Measurements from ENCODE around the gene PLCB4.

- TF ChIP-seq, protein P1, sequence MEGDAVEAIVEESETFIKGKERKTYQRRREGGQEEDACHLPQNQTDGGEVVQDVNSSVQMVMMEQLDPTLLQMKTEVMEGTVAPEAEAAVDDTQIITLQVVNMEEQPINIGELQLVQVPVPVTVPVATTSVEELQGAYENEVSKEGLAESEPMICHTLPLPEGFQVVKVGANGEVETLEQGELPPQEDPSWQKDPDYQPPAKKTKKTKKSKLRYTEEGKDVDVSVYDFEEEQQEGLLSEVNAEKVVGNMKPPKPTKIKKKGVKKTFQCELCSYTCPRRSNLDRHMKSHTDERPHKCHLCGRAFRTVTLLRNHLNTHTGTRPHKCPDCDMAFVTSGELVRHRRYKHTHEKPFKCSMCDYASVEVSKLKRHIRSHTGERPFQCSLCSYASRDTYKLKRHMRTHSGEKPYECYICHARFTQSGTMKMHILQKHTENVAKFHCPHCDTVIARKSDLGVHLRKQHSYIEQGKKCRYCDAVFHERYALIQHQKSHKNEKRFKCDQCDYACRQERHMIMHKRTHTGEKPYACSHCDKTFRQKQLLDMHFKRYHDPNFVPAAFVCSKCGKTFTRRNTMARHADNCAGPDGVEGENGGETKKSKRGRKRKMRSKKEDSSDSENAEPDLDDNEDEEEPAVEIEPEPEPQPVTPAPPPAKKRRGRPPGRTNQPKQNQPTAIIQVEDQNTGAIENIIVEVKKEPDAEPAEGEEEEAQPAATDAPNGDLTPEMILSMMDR (IDR thresholded peaks at IDR 0.05) = no peak
- no peak for TF ChIP-seq POLR2AphosphoS5 (IDR thresholded peaks at IDR 0.05)
Observed at GRCh38 chr20:9334866-9335265, 266.0 kb downstream of the PLCB4 start.
